Raji (cell line): ENCODE results near the gene CHMP6.

Experiments
- POLR2A ChIP-seq: IDR thresholded peaks from 2 replicates; pipeline ENCODE4 v1.6.1; 2011; ENCODE audit warnings: low read depth, low read length, control low read depth; ENCODE audit not compliant: insufficient read depth

CHMP6 gene

GRCh38 chr17:80991645-80992076 is at the start of gene CHMP6:
Gene CHMP6 (plus strand): TSS chr17:80991841. CDS start chr17:80991919, 78 bp downstream.
- TF ChIP-seq POLR2A = peak; percentile 53; the same call in 1 of the 2 replicates

GRCh38 chr17:80942423-80943345 is 49.0 kb upstream of the CHMP6 start:
- no peak for TF ChIP-seq POLR2A

GRCh38 chr17:80943346-80944145 is 48.1 kb upstream of the CHMP6 start:
- TF ChIP-seq POLR2A = no peak

- no peak for TF ChIP-seq POLR2A
Measured at GRCh38 chr17:80944326-80944725, 47.3 kb upstream of the CHMP6 start.

GRCh38 chr17:80945736-80946135 is 45.9 kb upstream of the CHMP6 start:
- TF ChIP-seq POLR2A = no peak

- no peak for TF ChIP-seq POLR2A
Measured at GRCh38 chr17:80946449-80946848, 45.2 kb upstream of the CHMP6 start.

- no peak for TF ChIP-seq POLR2A
Measured at GRCh38 chr17:80947200-80947940, 44.3 kb upstream of the CHMP6 start.

GRCh38 chr17:80948019-80948975 is 43.3 kb upstream of the CHMP6 start:
- no peak for TF ChIP-seq POLR2A

- no peak for TF ChIP-seq POLR2A
Measured at GRCh38 chr17:80948976-80949450, 42.6 kb upstream of the CHMP6 start.

GRCh38 chr17:80949451-80950421 is 41.9 kb upstream of the CHMP6 start:
- no peak for TF ChIP-seq POLR2A

- TF ChIP-seq POLR2A = no peak
Measured at GRCh38 chr17:80950466-80951120, 41.0 kb upstream of the CHMP6 start.
